Measurements from ENCODE around the gene RBMS1.

DNA sequence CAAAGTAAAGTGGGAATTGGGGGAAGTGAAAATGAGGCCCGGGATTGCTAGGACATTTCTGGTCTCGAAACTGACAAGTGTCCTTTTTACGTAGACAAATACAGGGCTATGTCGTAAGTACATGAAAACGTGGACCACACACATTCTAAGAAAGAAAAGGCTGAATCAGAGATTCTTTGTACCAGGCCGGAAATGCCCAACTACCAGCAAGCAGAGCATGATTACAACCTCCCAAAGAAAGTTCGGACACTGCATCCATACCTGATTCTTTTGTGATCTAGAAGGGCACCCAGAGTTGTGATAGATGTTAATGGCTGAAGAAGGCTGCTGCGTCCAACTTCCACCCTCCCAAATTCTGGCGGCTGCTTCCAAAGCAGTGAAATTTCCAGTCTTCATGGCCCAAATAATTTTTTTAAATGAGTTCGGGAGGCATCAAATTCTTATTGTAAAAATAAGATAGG lies 1.7 kb downstream of the RBMS1 start:
- TF ChIP-seq, protein P1, sequence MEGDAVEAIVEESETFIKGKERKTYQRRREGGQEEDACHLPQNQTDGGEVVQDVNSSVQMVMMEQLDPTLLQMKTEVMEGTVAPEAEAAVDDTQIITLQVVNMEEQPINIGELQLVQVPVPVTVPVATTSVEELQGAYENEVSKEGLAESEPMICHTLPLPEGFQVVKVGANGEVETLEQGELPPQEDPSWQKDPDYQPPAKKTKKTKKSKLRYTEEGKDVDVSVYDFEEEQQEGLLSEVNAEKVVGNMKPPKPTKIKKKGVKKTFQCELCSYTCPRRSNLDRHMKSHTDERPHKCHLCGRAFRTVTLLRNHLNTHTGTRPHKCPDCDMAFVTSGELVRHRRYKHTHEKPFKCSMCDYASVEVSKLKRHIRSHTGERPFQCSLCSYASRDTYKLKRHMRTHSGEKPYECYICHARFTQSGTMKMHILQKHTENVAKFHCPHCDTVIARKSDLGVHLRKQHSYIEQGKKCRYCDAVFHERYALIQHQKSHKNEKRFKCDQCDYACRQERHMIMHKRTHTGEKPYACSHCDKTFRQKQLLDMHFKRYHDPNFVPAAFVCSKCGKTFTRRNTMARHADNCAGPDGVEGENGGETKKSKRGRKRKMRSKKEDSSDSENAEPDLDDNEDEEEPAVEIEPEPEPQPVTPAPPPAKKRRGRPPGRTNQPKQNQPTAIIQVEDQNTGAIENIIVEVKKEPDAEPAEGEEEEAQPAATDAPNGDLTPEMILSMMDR (IDR thresholded peaks at IDR 0.05) = no peak
- no peak for TF ChIP-seq POLR2A (IDR thresholded peaks at IDR 0.05)

All from vagina (tissue), 2 donors.